WERI-Rb-1 (cell line): ENCODE measurements around the gene CASS4.

Source experiments
- DNase-seq: peaks from one replicate; pipeline ENCODE4 v3.0.0-alpha.2; 2020
- H3K27ac ChIP-seq: fragments of 250-450 bp; sonication (Bioruptor Pico); 2 replicates; pipeline ENCODE4 v1.5.1; 2020; ENCODE audit warnings: mild to moderate bottlenecking, moderate library complexity
- H3K27me3 ChIP-seq: fragments of 250-450 bp; sonication (Bioruptor Pico); 2 replicates; pipeline ENCODE4 v1.5.1; 2021; ENCODE audit warnings: mild to moderate bottlenecking, low read depth, moderate library complexity; ENCODE audit not compliant: insufficient read depth, severe bottlenecking
- H3K36me3 ChIP-seq: fragments of 250-450 bp; sonication (Bioruptor Pico); 2 replicates; pipeline ENCODE4 v1.5.1; 2020; ENCODE audit warnings: mild to moderate bottlenecking, moderate library complexity
- H3K4me3 ChIP-seq: 2 replicates; pipeline ENCODE4 v1.5.1; 2011; ENCODE audit warnings: low read depth, mild to moderate bottlenecking, control low read depth, low read length
- H3K9me3 ChIP-seq: fragments of 250-450 bp; sonication (Bioruptor Pico); 2 replicates; pipeline ENCODE4 v1.5.1; 2021; ENCODE audit warnings: mild to moderate bottlenecking, moderate library complexity; ENCODE audit not compliant: severe bottlenecking
- CTCF ChIP-seq: IDR thresholded peaks from 2 replicates; pipeline ENCODE4 v1.5.1; 2011; ENCODE audit warnings: low read depth, mild to moderate bottlenecking, control low read depth, inconsistent platforms, low read length

Gene CASS4

GRCh38 chr20:56430461-56430860, 18.4 kb downstream of the CASS4 start:
- H3K27ac ChIP-seq = no peak overlapping the region
- no peak for DNase-seq

DNA sequence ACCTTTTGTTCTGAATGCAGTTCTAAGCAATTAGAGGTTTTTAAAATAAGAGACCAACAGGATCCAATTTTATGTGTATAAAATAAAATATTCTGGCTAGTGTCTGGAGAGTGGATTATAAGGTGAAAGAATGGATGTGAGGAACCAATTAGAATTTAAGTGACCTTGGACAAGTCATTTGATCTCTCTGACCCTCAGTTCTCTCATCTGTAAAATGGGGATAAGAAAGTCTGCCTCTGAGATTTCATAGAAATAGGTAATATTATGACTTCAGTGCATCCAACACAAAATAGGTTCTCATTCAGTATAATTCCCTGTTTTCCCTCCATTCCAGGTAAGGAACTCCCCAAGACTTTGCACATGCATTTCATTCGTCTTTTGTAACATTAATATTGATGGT, 18.9 kb downstream of the CASS4 start:
- Histone ChIP-seq H3K4me3 (no peak overlapping the region), H3K9me3 (no peaks in the 10 kb centered on the region), H3K27ac (no peak overlapping the region), H3K36me3 (no peaks in the 10 kb centered on the region), H3K27me3 (peaks cover 93% of the 10 kb centered on the region)
- no peak for DNase-seq
- TF ChIP-seq CTCF = no peak

More at GRCh38 chr20:56430461-56430860, 18.4 kb downstream of the CASS4 start:
- no peak overlapping the region for H3K4me3 ChIP-seq
- no peaks in the 10 kb centered on the region for H3K9me3 ChIP-seq
- H3K36me3 ChIP-seq = no peaks in the 10 kb centered on the region
- peaks cover 93% of the 10 kb centered on the region for H3K27me3 ChIP-seq
- no peak for TF ChIP-seq CTCF

- no peak for TF ChIP-seq CTCF
- DNase-seq = no peak
- Histone ChIP-seq H3K27ac (no peak overlapping the region), H3K36me3 (no peaks in the 10 kb centered on the region), H3K9me3 (no peaks in the 10 kb centered on the region), H3K27me3 (peaks cover 91% of the 10 kb centered on the region), H3K4me3 (no peak overlapping the region)
Measured at GRCh38 chr20:56431471-56431870, 19.4 kb downstream of the CASS4 start.

GRCh38 chr20:56433221-56433879, 21.3 kb downstream of the CASS4 start:
- Histone ChIP-seq H3K9me3 (no peaks in the 10 kb centered on the region), H3K36me3 (no peaks in the 10 kb centered on the region), H3K4me3 (no peak overlapping the region), H3K27ac (no peak overlapping the region), H3K27me3 (peaks cover 92% of the 10 kb centered on the region)
- no peak for DNase-seq
- TF ChIP-seq CTCF = no peak

- H3K4me3 ChIP-seq = no peak overlapping the region
- no peak overlapping the region for H3K27ac ChIP-seq
- H3K9me3 ChIP-seq = no peaks in the 10 kb centered on the region
- H3K27me3 ChIP-seq = peaks cover 93% of the 10 kb centered on the region
- no peak for TF ChIP-seq CTCF
- no peak for DNase-seq
- no peaks in the 10 kb centered on the region for H3K36me3 ChIP-seq
Measured at GRCh38 chr20:56433880-56434255, 21.8 kb downstream of the CASS4 start.
